ENCODE results near the gene RTL10.

RTL10 gene

DNA sequence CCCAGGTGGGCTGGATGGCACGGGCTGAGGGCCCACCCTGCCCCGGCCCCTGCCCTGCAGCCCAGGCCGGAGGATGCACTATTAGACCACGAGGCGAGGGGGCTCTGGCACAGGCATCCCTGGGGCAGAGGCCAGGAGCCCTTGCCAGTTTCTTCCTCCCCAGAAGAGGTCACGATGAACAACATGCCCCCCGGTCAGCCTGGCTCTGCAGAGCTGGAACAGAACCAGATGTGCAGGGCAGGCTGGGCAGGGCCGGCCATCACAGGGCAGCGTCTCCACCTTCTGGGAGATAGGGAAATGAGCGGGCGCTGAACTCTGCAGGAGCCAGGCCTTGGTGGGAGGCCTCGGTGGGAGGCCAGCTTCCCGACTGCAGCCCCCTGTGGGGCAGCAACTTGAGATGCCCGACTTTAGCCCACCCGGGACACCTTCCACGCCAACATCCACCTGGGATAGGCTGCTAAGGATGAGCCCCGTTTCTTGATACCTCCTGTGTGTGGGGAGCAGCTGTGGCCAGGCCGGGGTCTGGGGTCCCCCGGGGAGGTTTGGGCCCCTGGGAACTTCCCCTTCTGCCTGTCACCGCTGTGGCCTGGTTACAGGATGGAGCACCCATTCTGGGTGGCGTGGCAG is 21.8 kb upstream of the RTL10 start:
- no peak for DNase-seq (ENCODE audit: low spot score)

DNA sequence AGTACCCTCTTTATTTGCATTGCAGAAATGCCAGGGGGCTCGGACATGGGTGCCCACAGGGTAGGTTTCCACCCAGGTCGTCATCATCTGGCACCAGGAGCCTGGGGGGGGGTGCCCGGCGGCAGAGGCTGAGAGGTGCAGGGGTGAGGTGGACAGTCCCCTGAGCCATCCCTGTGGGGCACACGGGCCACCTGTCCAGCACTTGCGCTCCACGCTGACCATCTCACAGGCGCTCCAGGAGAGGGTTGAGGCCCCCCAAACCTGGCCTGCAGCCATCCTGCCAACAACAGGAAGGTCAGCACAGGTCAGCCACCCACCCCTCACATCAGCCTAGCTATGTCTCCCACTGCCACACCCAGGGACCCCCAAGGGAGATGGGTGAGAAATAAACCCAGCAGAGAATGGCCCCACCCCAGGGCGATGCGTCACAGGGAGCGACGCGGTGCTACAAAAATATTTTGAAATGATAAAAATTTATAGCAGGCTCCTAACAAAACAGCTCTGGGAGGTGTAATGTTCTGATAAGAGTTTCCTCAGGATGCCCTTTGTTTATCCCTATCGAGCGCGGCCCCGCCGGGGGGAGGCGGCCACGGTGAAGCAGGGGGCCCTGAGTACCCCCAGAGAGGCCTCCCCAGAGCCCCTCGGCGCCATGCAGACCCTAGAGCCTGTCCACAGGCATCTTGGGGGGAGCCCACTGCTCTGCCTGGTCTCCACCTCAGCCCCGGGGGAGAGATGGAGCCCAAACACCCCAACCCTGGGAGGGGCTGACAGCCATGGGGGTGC is 21.0 kb upstream of the RTL10 start:
- DNase-seq (ENCODE audit: low spot score) = no peak

DNA sequence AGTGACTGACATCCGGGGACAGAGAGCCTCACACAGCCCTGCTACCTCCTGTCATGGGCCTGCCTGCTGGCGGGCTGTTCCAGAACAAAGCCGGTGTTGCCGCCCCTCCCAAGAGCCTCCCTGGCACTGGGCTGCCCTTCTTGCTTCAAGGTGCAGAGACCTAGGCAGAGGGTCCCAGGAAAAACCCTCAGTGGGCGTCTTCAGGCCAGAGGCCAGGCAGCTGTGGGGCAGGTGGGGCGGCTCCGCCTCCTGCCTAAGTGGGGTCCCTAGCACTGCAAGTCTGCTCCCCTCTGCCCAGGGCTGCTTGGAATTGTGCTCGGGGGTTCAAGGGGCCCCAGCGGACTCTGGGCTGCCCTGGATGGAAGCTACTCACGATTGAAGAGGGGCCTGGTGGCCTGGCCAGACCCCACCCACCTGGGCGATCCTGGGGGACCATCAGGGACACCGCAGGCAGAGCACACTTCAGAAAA is 20.4 kb upstream of the RTL10 start:
- no peak for DNase-seq (ENCODE audit: low spot score)

DNA sequence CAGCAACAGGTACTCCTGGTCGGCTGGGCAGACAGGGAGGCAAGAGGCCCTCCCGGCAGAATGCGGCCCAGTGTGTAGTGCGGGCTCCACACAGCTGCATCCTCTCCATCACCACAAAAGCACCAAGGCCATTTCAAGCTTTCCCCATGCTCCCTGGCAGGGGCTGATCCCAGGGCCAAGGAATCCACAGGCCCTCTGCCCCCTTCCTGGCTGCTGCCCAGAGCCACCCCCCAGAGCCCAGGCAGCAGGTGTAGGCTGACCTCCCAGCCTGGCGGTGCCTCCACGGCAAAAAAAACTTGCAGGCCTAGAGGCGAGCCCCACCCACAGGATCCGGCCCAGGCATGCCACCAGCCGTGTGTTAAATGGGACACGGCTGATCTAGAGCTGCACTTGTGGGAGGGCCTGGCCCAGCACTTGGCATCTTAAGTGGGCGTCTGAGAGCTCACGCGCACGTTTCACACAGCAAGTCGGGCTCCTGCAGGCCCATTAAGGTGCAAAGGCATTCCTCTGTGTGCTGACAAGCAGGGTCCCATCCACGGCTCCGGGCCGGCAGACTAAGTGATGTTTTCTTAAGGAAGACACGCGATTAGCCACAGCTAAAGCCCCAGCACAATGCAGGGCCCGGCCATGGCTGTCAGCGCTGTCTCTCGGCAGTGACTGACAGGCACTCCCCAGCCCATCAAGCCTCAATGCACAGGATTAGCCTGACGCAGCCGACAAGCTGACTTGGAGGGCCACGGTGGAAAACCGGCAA is 19.8 kb upstream of the RTL10 start:
- DNase-seq (ENCODE audit: low spot score) = no peak

DNA sequence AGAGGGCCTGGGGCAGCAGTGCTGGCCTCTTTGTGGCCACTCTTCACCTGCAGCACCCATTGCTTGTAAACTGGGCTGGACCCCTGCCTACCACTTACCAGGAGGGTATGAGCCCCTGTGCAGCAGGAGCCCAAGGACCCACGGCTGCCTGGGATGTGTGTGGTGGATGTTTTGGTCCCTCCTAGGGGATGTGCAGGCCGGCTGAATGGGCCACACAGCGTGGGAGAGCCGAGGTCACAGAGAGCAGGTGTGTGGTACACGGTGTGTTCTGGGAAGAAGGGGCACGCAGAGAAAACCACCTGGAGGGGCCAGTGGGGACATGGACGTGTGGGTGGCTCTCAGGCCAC is 19.3 kb upstream of the RTL10 start:
- DNase-seq (ENCODE audit: low spot score) = no peak

DNA sequence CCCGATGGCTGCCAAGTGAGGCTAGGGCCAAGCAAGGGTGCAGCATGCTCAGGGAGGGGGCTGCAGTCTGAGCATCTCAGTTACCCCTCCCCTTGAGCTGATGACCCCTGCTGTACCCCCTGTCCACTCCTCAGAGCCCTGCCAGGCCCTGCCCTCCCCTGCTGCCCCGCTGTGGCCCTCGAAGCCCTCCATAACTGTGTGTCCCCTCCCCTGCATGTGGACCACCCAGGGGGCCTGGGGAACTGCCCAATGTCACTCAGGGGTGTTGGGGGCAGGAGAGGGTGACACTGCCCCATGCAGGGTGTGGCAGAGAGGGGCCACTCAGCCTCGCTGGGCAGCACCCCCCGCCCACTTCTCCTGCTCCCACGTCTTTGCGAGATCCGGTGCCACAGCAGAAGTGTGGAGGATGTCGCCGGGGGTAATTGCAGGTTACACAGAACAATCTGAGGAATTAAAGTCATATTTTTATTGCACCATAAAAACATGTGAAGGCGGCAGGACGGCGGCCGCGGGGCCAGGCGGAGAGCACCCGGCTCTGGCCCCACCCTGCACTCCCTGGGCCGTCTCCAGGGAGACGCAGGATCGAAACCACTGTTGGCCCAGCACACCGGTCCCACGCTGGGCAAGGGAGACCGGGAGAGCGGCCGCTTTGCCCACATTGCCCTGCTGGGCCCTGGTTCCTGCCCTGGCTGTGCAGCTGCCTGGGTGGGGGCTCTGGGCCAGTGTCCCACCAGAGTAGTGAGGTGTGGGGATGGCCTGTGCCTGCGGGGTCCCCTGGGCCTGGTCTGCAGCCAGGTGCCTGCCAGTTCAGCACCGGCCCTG is 18.7 kb upstream of the RTL10 start:
- no peak for DNase-seq (ENCODE audit: low spot score)

DNA sequence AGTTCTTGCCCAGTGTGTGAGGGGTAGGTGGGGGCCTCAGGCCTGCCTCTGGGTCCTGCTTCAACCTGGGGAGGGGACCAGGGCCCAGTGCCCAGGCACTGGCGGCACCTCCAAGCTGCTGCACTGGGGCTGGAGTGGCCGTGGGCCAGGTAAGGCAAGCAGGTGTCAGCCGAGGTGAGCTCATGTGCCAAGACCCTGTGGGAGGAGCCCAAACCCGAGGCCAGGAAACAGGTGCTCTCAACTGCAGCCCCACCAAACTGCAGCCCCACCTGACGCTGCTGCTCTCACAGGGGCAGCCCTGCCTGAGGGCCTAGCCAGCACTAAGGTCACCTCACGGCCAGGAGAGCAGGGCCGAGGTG is 18.1 kb upstream of the RTL10 start:
- no peak for DNase-seq (ENCODE audit: low spot score)

DNA sequence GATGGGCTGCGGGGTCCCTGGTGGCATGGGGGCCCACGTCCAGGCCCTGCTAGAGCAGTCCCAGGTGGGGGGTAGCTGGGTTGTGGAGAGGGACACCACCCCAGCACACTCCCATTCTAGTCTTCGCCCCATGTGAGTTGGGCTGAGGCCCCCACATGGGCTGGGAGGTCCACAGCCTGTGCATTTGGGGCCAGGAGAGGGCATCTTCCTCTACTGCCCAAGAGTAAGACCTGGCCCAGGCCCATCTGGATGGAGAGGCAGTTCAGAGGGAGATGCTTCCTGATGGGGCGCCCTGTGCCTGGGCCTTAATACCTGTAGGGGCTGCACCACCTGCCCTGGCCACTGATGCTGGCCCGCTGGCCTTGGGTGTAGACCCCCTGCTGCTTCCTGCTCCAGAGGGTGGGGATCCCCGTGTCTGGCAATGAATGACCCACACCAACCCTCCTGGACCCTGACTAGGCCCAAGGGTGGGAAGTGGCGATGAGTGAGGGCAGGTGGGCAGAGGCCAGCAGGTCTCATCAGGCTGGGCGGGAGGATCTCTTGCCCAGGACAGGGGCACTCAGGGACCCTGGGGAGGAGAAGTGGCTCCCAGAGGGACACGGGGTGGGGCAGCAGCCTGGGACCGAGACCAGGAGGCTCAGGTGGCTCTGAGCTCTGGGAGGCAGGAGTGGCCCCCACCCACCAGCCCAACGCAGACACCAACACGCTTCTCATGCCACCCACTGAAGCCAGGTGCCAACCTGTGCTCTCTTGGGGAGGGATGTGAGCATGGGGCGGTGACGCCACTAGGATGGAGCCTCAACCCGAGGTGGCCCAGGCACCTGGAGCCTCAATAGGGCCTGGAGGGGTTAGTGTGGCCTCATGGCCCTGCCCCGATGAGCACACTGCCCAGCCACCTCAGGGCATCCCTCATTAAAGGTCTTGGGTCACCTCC is 17.4 kb upstream of the RTL10 start:
- no peak for DNase-seq (ENCODE audit: low spot score)

DNA sequence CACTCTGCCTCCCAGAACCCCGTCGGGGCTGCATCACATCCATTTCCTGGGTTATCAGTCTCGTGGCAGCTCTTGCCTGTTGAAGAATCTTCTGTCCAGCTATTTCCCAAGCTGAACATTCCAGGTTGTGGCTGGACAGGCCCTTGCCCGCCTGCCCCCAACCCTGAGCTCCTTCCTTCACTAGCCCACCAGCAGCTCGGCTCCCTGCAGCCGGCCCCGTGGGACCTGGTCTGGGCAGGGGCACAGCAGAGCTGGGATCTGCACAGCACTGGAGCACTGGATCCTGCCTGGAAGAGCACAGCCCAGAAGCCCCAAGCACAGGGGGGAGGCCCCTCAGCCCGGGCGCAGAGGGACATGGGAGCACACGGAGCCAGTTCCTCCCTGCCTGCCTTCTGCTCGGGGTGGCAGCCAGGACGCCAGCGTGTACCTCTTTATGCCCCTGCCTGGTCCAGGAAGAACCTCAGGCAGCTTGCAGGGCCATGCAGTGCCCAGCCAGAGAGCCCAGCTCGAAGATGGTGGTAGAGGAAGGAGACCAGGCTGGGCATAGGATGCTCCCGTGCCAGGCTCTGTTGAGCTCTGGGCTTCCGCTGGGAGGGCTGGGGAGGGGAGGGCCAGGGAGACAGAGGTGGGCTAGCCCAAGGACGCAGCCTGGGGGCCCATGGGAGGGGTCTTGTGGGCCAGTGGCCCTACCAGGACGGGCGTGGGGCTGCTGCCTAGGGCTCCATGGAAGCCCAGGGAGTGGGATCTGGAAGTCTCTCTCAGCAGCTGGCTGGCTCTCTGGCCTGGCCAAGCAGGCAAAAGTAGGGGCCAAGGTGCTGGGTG is 16.6 kb upstream of the RTL10 start:
- DNase-seq (ENCODE audit: low spot score) = no peak

DNA sequence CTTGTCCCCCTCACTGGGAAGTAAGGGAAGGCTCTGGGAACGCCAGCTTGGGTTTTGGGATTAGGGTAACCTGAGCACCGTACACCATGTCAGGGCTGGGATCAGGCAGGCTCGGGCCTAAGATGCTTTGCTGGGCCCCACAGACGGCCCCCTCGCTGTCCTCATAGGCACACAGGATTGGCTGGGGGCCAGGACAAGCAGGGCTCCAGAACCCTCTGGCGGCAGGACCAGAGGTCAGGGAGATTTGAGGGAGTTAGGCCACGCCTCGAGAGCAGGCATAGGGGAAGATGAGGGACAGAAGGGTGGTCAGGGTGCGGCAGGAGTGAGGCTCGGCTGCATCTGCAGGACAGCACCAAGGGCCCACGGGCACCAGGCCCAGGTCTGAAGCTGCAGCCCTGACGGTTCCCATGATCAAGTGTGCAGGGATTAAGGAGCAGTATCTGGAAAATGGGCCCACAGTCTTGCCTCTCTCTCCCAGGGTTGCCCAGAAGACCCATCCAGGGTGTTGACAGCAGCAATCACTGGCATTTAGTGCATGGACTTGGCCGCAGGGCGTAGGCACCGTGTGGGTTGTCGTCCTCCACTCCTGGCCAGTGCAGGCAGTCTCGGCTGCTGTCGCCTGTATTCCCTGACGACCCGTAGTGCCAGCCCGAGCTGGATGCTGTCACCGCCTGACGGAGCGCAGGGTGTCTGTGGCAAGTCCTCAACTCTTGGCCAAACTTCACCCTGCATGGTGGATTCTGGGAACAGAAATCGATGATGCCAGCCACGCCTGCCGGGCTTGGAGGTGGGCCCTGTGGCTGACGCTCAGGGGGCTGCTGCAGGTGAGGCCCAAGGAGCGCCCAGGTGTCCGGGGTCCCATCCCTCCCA is 15.7 kb upstream of the RTL10 start:
- no peak for DNase-seq (ENCODE audit: low spot score)

DNA sequence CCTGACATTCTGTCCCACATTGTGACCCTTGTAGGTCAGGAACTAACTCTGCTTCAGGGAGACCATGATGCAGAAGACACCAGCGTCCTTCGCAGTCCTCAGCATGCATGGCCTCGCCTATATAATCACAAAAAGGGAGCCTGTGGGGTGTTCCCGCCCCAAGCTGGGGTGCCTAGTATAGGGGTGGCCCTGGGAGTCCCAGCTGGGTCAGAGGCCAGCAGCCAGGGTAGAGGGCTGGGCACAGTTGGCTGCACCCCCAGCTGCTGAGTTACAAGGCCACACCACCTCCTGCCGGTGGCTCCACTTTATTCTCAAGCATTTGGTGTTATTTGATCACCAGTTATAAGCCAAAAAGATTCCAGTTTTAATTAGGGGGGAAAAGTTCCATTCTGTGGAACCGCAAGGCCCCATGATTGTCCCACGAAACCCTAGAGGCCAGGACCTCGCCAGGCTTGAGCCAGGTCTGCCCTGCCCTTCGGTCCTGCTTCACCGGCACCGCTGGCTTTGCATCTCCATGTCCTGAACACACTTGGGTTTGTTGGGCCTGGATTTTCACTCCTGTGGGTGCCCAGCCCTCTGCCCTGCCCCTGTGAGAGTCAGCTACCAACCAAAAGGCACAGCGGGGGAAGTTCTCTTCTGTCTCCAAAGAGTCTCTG is 15.0 kb upstream of the RTL10 start:
- no peak for DNase-seq (ENCODE audit: low spot score)

DNA sequence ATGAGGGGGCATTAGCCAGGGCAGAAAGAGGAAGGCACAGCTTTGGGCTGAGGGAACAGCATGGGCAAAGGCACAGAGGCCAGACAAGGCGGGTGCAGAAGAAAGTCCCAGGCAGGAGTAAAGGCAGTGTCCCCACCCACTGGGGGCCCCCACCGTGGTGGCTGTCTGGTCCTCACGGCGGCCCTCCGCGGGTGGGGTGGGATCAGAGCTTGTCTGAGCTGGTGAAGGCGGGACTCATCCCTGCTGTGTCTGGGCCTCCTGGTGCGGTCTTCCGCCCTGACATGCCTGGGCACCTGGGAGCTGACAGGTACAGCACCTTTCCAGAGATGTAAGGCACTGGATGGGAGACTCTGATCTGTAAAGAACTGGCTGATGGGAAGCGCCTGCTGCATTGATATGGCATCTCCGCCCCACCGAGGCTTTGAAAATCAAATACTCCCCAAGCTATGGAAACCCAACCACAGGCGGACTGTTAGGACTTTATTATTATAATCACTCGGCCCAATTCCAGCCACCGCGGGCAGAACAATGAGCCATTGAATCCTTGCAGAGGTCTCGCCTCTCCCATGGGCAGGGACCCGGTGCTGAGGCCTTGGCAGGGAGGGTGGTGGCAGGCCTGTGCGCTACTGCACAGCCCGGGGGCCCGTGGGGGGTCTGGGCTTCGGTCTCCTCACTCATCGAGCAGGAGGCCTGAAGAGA is 14.2 kb upstream of the RTL10 start:
- DNase-seq (ENCODE audit: low spot score) = no peak

DNA sequence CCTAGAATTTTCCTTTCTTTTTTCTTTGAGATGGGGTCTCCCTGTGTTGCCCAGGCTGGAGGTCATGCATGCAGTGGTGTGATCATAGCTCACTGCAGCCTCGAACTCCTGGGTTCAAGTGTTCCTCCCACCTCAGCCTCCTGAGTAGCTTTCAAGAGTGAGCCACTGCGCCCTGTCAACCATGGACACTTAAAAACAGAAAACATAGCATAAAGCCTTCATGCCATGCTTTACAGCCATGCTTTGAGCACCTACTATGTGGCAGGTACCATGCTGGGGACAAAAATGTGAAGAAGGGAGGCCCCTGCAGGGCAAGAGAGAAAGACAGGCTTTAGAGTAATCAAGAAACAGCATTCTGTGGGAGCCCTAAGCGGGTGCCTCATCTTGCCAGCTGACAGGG is 13.7 kb upstream of the RTL10 start:
- DNase-seq (ENCODE audit: low spot score) = no peak

DNA sequence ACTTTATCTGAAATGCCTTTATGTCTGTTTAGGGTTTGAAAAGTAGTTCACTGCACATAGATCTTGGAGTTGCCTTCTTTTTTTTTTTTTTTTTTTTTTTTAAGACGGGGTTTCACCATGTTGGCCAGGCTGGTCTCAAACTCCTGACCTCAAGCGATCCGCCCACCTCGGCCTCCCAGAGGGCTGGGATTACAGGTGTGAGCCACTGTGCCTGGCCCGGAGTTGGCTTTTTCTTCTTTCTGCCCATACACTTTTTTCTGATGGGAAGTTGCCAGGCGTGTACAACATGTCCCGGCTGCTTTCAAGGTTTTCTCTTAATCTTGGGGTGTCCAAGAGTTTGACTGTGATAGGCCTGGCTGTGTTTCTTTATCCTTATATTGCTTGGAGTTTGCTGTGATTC is 12.9 kb upstream of the RTL10 start:
- DNase-seq (ENCODE audit: low spot score) = no peak

DNA sequence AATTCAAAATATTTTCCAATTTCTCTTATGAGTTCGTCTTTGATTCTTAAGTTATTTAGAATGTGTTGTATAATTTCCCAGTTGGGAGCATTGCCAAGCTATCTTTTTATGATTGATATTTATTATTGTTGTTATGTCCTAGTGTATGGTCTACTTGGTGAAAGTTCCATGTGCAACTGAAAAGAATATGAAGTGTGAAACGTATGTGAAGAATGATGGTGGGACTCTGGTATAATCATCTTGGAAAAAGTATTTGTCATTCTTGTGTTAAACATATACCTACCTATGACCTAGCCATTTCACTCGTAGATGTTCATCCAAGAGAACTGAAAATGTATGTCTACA is 12.0 kb upstream of the RTL10 start:
- DNase-seq (ENCODE audit: low spot score) = no peak

DNA sequence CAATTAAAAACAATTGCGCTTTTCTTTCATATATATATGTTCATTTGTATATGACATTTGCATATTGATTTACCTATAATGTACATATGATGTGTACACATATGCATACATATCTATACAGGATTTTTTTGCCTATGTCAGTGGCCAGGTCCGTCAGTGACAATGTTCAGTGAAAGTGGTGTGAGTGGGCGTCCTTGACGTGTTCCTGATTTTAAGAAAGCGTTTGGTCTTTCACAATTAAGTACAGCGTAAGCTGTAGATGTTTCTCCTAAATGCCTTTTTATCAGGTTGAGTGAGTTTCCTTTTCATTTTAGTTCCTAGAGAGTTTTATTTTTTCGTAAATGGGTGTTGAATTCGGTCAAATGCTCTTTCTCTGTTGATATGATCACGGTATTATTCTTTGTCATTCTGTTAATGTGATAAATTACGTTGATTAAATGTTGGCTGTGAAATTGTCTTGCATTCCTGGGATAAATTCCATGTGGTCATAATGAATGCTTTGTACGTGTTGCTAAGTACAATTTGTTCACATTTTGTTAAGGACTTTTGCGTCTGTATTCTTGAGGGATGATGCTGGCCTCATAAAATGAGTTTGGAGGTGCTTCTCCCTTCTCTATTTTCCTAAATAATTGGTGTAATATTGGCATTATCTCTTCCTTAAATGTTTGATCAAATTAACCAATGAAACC is 10.6 kb upstream of the RTL10 start:
- DNase-seq (ENCODE audit: low spot score) = no peak

DNA sequence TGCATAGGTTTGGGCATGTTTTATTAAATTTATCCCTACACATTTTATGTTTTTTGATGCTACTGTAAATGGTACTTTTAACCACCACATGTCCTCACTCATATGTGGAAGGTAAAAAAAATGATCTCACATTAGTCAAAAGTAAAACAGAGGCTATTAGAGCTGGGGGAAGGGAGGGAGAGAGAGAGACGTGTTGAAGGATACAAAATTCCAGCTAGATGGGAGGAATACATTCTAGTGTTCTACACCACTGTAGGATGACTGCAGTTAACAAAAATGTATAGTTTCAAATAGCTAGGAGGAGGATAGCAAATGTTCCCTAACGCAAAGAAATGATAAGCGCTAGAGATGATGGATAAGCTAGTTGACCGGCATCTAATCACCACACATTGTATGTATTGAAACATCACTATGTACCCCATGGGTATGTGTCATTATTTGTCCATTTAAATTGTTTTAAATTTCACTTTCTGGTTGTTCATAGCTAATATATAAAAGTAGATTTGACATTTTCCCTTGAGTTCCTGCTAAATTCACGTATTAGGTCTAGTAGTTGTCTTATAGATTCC is 9.9 kb upstream of the RTL10 start:
- DNase-seq (ENCODE audit: low spot score) = no peak
